Stimulated activated CD8-positive, alpha-beta memory T cell treated with anti-CD3 and anti-CD28 coated beads, Interleukin-2, amount 100 ng/mL, for 1 hour (primary cell): ENCODE measurements around the gene KIAA0319L.

ENCODE experiments used
- DNase-seq, 2 donors: peaks; one replicate each; pipeline ENCODE4 v3.0.0-alpha.2; 2020; ENCODE audit warnings: low read depth in 2 of 2

Gene KIAA0319L

GRCh38 chr1:35386290-35386689 is 170.9 kb downstream of the KIAA0319L start:
- no peak for DNase-seq
